Natural killer cell (primary cell): Measurements from ENCODE around the gene TTC12. TPM values are rescaled to one million over a fixed set of nuclear protein-coding genes. Genes with fewer than 3 reads are reported as not detected.
"Not testable (repeated sequence)": the region's sequence is repeated elsewhere in the genome, so short reads cannot be mapped to it uniquely, and the experiment has no call there.

Experiments
- ATAC-seq, 3 donors: fragments of 150-1000 bp in 2 of 3; fragments of 200-7000 bp in 1 of 3; cut with Tn5 transposase; 1 replicate in 1 of 3; 2 replicates in 2 of 3; pipeline ENCODE4 v1.10.0; 2021; ENCODE audit warnings: mild to moderate bottlenecking in 2 of 3, moderate library complexity in 2 of 3
- DNase-seq, 2 donors: peaks; one replicate each; pipeline versions ENCODE4 v3.0.0 to v3.0.0-alpha.2; 2013 to 2021; ENCODE audit warnings: mixed read lengths in 1 of 2
- H3K27ac ChIP-seq: one replicate; pipeline ENCODE4 v1.5.1; 2013; ENCODE audit warnings: mild to moderate bottlenecking, low read length
- H3K27me3 ChIP-seq: one replicate; pipeline ENCODE4 v1.6.1; 2013; ENCODE audit warnings: low read length; ENCODE audit not compliant: control insufficient read depth, insufficient read depth
- H3K36me3 ChIP-seq: one replicate; pipeline ENCODE4 v1.6.1; 2013; ENCODE audit warnings: low read length; ENCODE audit not compliant: control insufficient read depth, insufficient read depth
- H3K4me1 ChIP-seq: one replicate; pipeline ENCODE4 v1.6.1; 2013; ENCODE audit warnings: low read length; ENCODE audit not compliant: control insufficient read depth, insufficient read depth
- H3K4me3 ChIP-seq: one replicate; pipeline ENCODE4 v1.5.1; 2013; ENCODE audit warnings: low read length
- H3K9me3 ChIP-seq: one replicate; pipeline ENCODE4 v1.6.1; 2013; ENCODE audit warnings: low read length; ENCODE audit not compliant: control insufficient read depth, insufficient read depth
- H3K27ac Mint-ChIP-seq, 2 donors: one replicate each; pipeline ENCODE4 v1.8.0; 2022; ENCODE audit warnings: mild to moderate bottlenecking in 2 of 2, mixed read lengths in 2 of 2, moderate library complexity in 1 of 2
- H3K27me3 Mint-ChIP-seq, 2 donors: one replicate each; pipeline ENCODE4 v1.8.0; 2022; ENCODE audit warnings: low read depth in 2 of 2, mixed read lengths in 2 of 2
- H3K36me3 Mint-ChIP-seq: one replicate; pipeline ENCODE4 v1.8.0; 2022; ENCODE audit warnings: mixed read lengths
- H3K4me1 Mint-ChIP-seq, 2 donors: one replicate each; pipeline ENCODE4 v1.8.0; 2022; ENCODE audit warnings: mixed read lengths in 2 of 2
- H3K4me3 Mint-ChIP-seq: one replicate; pipeline ENCODE4 v1.8.0; 2022; ENCODE audit warnings: mild to moderate bottlenecking, moderate library complexity, mixed read lengths
- H3K9me3 Mint-ChIP-seq, 2 donors: one replicate each; pipeline ENCODE4 v1.8.0; 2022; ENCODE audit warnings: mixed read lengths in 2 of 2
- CTCF ChIP-seq: fragments of 200-600 bp; IDR thresholded peaks from one replicate; pipeline ENCODE4 v1.8.0; 2022; ENCODE audit warnings: antibody characterized with exemption
- WGBS: methylation state at CpG from one replicate; pipeline ENCODE4 v1.1.7; 2013; ENCODE audit warnings: missing lambda C conversion rate; ENCODE audit not compliant: insufficient coverage; 5-methylcytosine and 5-hydroxymethylcytosine counted together
- intact Hi-C: fragments of 100-400 bp; cut with micrococcal nuclease; formaldehyde crosslinking; loops from one replicate; pipeline ENCODE4 v1.14.2; 2022
- total RNA-seq, 4 donors: library from RNA; stranded (reverse); fragments of 120-200 nt in 1 of 4; gene quantifications; one replicate each; pipeline versions ENCODE4 v1.2.3 to v1.2.4, GENCODE V29; 2013 to 2022

Gene TTC12
- total RNA-seq, 3 donors from 2014 or later (not counting 1 experiment from before 2014, with no cell fraction given): 20.8 to 25.4 (median 24.1) TPM

- no peak overlapping the region for H3K4me3 Mint-ChIP-seq
Observed at GRCh38 chr11:113296447-113297205, 17.8 kb upstream of the TTC12 start.

GRCh38 chr11:113298496-113298895, 15.9 kb upstream of the TTC12 start:
- WGBS: no CpG with 5 or more reads among the region's 3 CpGs
- H3K9me3 ChIP-seq, H3K9me3 Mint-ChIP-seq, H3K4me3 ChIP-seq, H3K4me1 Mint-ChIP-seq, ATAC-seq, H3K36me3 Mint-ChIP-seq, DNase-seq, H3K36me3 ChIP-seq, H3K27ac Mint-ChIP-seq, H3K27me3 ChIP-seq, H3K4me1 ChIP-seq, H3K4me3 Mint-ChIP-seq, intact Hi-C loops, H3K27ac ChIP-seq: not testable (repeated sequence)
- H3K27me3 Mint-ChIP-seq: peaks cover 34 to 63% of the 10 kb centered on the region in 2 donors

More at GRCh38 chr11:113296447-113297205, 17.8 kb upstream of the TTC12 start:
- Mint-ChIP-seq H3K36me3 (no peaks in the 10 kb centered on the region), H3K9me3 (no peaks in the 10 kb centered on the region), H3K27ac (no peak overlapping the region), H3K27me3 (peaks cover 35 to 66% of the 10 kb centered on the region in 2 donors), H3K4me1 (no peaks in the 10 kb centered on the region)
- Histone ChIP-seq H3K27me3 (peaks cover 2% of the 10 kb centered on the region), H3K4me3 (no peak overlapping the region), H3K36me3 (no peaks in the 10 kb centered on the region), H3K9me3 (no peaks in the 10 kb centered on the region), H3K4me1 (no peaks in the 10 kb centered on the region), H3K27ac (no peak overlapping the region)
- intact Hi-C loops: no loop called here
- ATAC-seq (no peak), DNase-seq (no peak)
- 96% methylated on average over 2 of the region's 2 CpGs for WGBS
- TF ChIP-seq CTCF: no peak

- Histone ChIP-seq H3K4me3 (no peak overlapping the region), H3K9me3 (no peaks in the 10 kb centered on the region), H3K27ac (no peak overlapping the region), H3K4me1 (no peaks in the 10 kb centered on the region), H3K36me3 (no peaks in the 10 kb centered on the region), H3K27me3 (peaks cover 2% of the 10 kb centered on the region)
- Mint-ChIP-seq H3K4me3 (no peak overlapping the region), H3K9me3 (no peaks in the 10 kb centered on the region), H3K4me1 (no peaks in the 10 kb centered on the region), H3K27ac (no peak overlapping the region), H3K36me3 (no peaks in the 10 kb centered on the region), H3K27me3 (peaks cover 13 to 23% of the 10 kb centered on the region in 2 donors)
- ATAC-seq (no peak), DNase-seq (no peak)
- intact Hi-C loops: loop anchor here (2.0 kb wide), 1 partner anchor 494 kb away; no protein-coding TSS in a partner anchor
- TF ChIP-seq CTCF: no peak
Observed at GRCh38 chr11:113304916-113305315, 9.5 kb upstream of the TTC12 start.

GRCh38 chr11:113305440-113306336, 8.7 kb upstream of the TTC12 start:
- no peak overlapping the region for H3K27ac Mint-ChIP-seq
- H3K4me1 Mint-ChIP-seq: no peaks in the 10 kb centered on the region
- no peak overlapping the region for H3K27ac ChIP-seq
- H3K4me3 Mint-ChIP-seq: no peak overlapping the region
- peak; percentile 60 to 85 for DNase-seq
- peak; percentile 80 for TF ChIP-seq CTCF
- no peaks in the 10 kb centered on the region for H3K27me3 ChIP-seq
- H3K4me3 ChIP-seq: no peak overlapping the region
- 49% methylated on average over 12 of the region's 12 CpGs for WGBS
- H3K36me3 ChIP-seq: no peaks in the 10 kb centered on the region
- no peaks in the 10 kb centered on the region for H3K9me3 ChIP-seq
- no peaks in the 10 kb centered on the region for H3K9me3 Mint-ChIP-seq
- peaks cover 8 to 16% of the 10 kb centered on the region in 2 donors for H3K27me3 Mint-ChIP-seq
- H3K36me3 Mint-ChIP-seq: no peaks in the 10 kb centered on the region
- intact Hi-C loops: loop anchor here (2.0 kb wide), 1 partner anchor 493 kb away; no protein-coding TSS in a partner anchor
- peak; percentile 81 to 98 (median 92) for ATAC-seq
- no peaks in the 10 kb centered on the region for H3K4me1 ChIP-seq
